ENCODE measurements around the gene CPNE8. TPM values are rescaled to one million over a fixed set of nuclear protein-coding genes. Genes with fewer than 3 reads are reported as not detected.

Gene CPNE8
- total and polyA plus RNA-seq, 2 of the 4 experiments (the other 2 are of a cell fraction), result not detected

DNA sequence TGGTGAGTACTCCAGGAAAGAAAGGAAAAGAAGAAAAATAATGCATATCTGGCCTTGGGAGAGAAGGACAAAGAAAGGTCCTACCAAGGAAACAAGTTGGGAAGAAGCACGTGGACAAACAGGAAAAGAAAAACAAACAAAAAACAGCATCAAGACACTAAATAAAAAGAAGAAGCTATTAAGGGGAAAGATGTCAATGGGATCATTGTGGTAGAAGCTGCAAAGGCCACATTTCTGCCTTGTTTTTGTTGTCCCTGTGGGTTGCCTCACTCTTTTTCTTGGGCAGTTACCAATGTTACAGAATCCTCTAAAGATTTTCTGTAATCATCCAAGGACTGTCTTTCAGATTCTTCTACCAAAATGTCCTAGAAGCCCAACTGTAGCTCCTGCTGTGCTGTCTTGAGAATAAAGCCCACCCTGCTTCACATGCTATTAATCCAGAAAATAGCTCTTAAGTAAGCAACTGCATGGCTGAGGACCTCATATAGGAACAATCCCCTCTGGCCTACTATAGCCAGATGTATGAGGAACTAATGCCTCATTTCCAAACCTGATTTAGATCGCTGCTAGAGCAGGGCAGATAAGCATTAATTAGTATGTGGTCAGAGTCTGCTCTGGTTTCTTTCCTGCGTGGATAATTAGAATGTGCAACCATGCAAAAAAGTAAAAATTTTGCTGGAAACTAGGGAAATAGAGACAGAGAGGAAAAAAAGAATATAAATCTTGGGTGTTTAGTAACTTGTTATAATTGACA is 10.2 kb upstream of the CPNE8 start:
- Histone ChIP-seq H3K9ac (ENCODE audit: low read depth, low read length) (no peak overlapping the region), H3K27me3 (ENCODE audit: control insufficient read depth, insufficient read depth, low read length) (no peaks in the 10 kb centered on the region), H3K27ac (ENCODE audit: insufficient read depth, low read length) (no peak overlapping the region), H3K23ac (ENCODE audit: low read depth, low read length) (no peak overlapping the region), H2BK120ac (ENCODE audit: low read depth, low read length) (no peak overlapping the region), H3K36me3 (ENCODE audit: control insufficient read depth, insufficient read depth, low read length) (no peaks in the 10 kb centered on the region), H2BK15ac (ENCODE audit: low read depth, low read length) (no peak overlapping the region), H2BK5ac (ENCODE audit: low read depth, low read length, poor library complexity, severe bottlenecking) (no peak overlapping the region), H2BK20ac (ENCODE audit: low read depth, low read length) (no peak overlapping the region), H3K9me3 (ENCODE audit: control insufficient read depth, insufficient read depth, low read length) (peaks cover 4% of the 10 kb centered on the region; the same call in 1 of the 2 replicates), H3K56ac (ENCODE audit: extremely low read depth, insufficient read depth, low read length) (no peak overlapping the region), H2AFZ (replicated peaks; ENCODE audit: low read length, poor library complexity) (no peak overlapping the region), H3K4me2 (ENCODE audit: low read depth, low read length) (no peak overlapping the region), H4K20me1 (ENCODE audit: insufficient read depth, low read length) (no peaks in the 10 kb centered on the region), H4K91ac (ENCODE audit: insufficient read depth, low read depth, low read length) (no peak overlapping the region), H3K18ac (ENCODE audit: low read depth, low read length) (no peak overlapping the region), H3K79me1 (ENCODE audit: low read depth in 1 of 2, low read length in 2 of 2) (no peaks in the 10 kb centered on the region), H3K4ac (ENCODE audit: low read depth, low read length) (no peak overlapping the region), H3K14ac (replicated peaks; ENCODE audit: low read depth, low read length) (no peak overlapping the region), H3K9me1 (ENCODE audit: insufficient read depth, low read length) (no peaks in the 10 kb centered on the region), H3K4me1 (ENCODE audit: control insufficient read depth, insufficient read depth, low read length) (no peaks in the 10 kb centered on the region), H3K4me3 (ENCODE audit: insufficient read depth, low read depth, low read length) (no peak overlapping the region), H2AK9ac (replicated peaks; ENCODE audit: low read depth, low read length, poor library complexity) (no peak overlapping the region), H4K8ac (ENCODE audit: low read depth in 2 of 2, low read length in 2 of 2) (no peak overlapping the region), H4K5ac (ENCODE audit: low read depth, low read length) (no peak overlapping the region), H2AK5ac (ENCODE audit: low read depth, low read length) (no peak overlapping the region)
- ChIA-PET POLR2A (ENCODE audit: unreplicated experiment) (no interaction called here), CTCF (no interaction called here)
- ATAC-seq (ENCODE audit: low read depth) (no peak), DNase-seq (no peak)
- intact Hi-C loops (cut with micrococcal nuclease), result no loop called here
- WGBS, 2 experiments (ENCODE audit: extremely low coverage in 2 of 2, insufficient read length in 1 of 2), result no CpG with 5 or more reads among the region's 3 CpGs
- BruUV-seq (replicated peaks), result no TSS peak
- in situ Hi-C loops (cut with MboI; ENCODE audit: low sequenced_read_pairs), result no loop called here
- dilution Hi-C loops (cut with HindIII; ENCODE audit: low sequenced_read_pairs, unreplicated experiment), result no loop called here
- TF ChIP-seq NFE2L2 (IDR thresholded peaks at IDR 0.05; ENCODE audit: low read depth, low read length) (no peak), FOS (IDR thresholded peaks at IDR 0.05; ENCODE audit: low read depth, low read length) (no peak), MAFK (IDR thresholded peaks at IDR 0.05; ENCODE audit: low read depth, low read length) (no peak), CEBPB (IDR thresholded peaks at IDR 0.05; ENCODE audit: low read depth, low read length) (no peak), RAD21 (IDR thresholded peaks at IDR 0.05; ENCODE audit: low read length) (no peak), RFX5 (IDR thresholded peaks at IDR 0.05; ENCODE audit: low read depth, low read length) (no peak), SMC3 (IDR thresholded peaks at IDR 0.05; ENCODE audit: low read depth, low read length) (no peak), USF2 (IDR thresholded peaks at IDR 0.05; ENCODE audit: low read depth, low read length) (no peak), MAZ (IDR thresholded peaks at IDR 0.05; ENCODE audit: borderline replicate concordance, low read depth, low read length) (no peak), BHLHE40 (IDR thresholded peaks at IDR 0.05; ENCODE audit: low read depth, low read length) (no peak), ELK1 (IDR thresholded peaks at IDR 0.05; ENCODE audit: borderline replicate concordance, low read depth, low read length) (no peak), MXI1 (IDR thresholded peaks at IDR 0.05; ENCODE audit: borderline replicate concordance, low read depth, low read length) (no peak)
